K562 (cell line): ENCODE measurements around the gene LGR6. TPM values are rescaled to one million over a fixed set of nuclear protein-coding genes. Genes with fewer than 3 reads are reported as not detected.

Experiments
- ATF1 ChIP-seq, 2 experiments: fragments of 450-650 bp in 1 of 2; IDR thresholded peaks; 2 replicates each; pipeline ENCODE4 v1.6.1; 2016; ENCODE audit warnings: missing compliant biosample characterization in 1 of 2, missing genetic modification characterization in 1 of 2
- DACH1 ChIP-seq: fragments of 450-650 bp; IDR thresholded peaks from 2 replicates; pipeline ENCODE4 v1.6.1; 2018; ENCODE audit not compliant: partially characterized antibody
- IRF2 ChIP-seq: sonication (generic); formaldehyde crosslinking; IDR thresholded peaks from 2 replicates; pipeline ENCODE4 v1.8.1; 2022; ENCODE audit warnings: mild to moderate bottlenecking, missing genetic modification reagents
- JUN ChIP-seq, 2 experiments: sonication (generic) in 1 of 2; formaldehyde crosslinking in 1 of 2; IDR thresholded peaks; 2 replicates each; pipeline versions ENCODE4 v1.6.1 to v1.8.0; 2012 to 2022; ENCODE audit warnings: borderline replicate concordance in 2 of 2, mild to moderate bottlenecking in 2 of 2, improper control_type of control experiment in 1 of 2, low read depth in 1 of 2, low read length in 1 of 2, missing genetic modification reagents in 1 of 2
- NFYB ChIP-seq: IDR thresholded peaks from 2 replicates; pipeline ENCODE4 v1.6.1; 2011; ENCODE audit warnings: mild to moderate bottlenecking, moderate library complexity; ENCODE audit not compliant: insufficient read length; ENCODE audit errors: extremely low read depth
- RB1 ChIP-seq: fragments of 450-650 bp; IDR thresholded peaks from 2 replicates; pipeline ENCODE4 v1.6.1; 2017; ENCODE audit warnings: low read depth, mild to moderate bottlenecking
- SOX6 ChIP-seq: fragments of 450-650 bp; IDR thresholded peaks from 2 replicates; pipeline ENCODE4 v1.6.1; 2014; ENCODE audit warnings: mild to moderate bottlenecking
- YY1 ChIP-seq, 3 experiments: IDR thresholded peaks; 2 replicates each; pipeline ENCODE4 v1.6.1; 2011; ENCODE audit warnings: low read length in 2 of 3, mild to moderate bottlenecking in 2 of 3, moderate library complexity in 2 of 3, borderline replicate concordance in 1 of 3, control low read depth in 1 of 3, low read depth in 1 of 3; ENCODE audit not compliant: insufficient read depth in 3 of 3, insufficient replicate concordance in 2 of 3, control insufficient read depth in 1 of 3, insufficient read length in 1 of 3; ENCODE audit errors: extremely low read depth in 1 of 3
- ZNF184 ChIP-seq: sonication (generic); formaldehyde crosslinking; IDR thresholded peaks from 2 replicates; pipeline ENCODE4 v1.5.0; 2020; ENCODE audit warnings: missing genetic modification reagents
- ZNF217 ChIP-seq: sonication (generic); formaldehyde crosslinking; IDR thresholded peaks from 2 replicates; pipeline ENCODE4 v1.8.0; 2022; ENCODE audit warnings: mild to moderate bottlenecking, missing genetic modification reagents
- ZNF324 ChIP-seq: fragments of 250-450 bp; sonication (Bioruptor Pico); IDR thresholded peaks from 2 replicates; pipeline ENCODE4 v1.4.0; 2020; ENCODE audit warnings: mild to moderate bottlenecking
- polyA plus RNA-seq, 8 experiments: library from polyadenylated mRNA; depleted of rRNA in 4 of 8; stranded (reverse) in 5 of 8; unstranded in 3 of 8; fragments of >200 nt; fragmentation: Nextera tagmentation in 2 of 8; fragmentation: Illumina TruSeq in 1 of 8; extraction: Ambion mirVana in 2 of 8; extraction: Trizol in 1 of 8; gene quantifications; 2 replicates each; pipeline versions ENCODE4 v1.2.1 to v1.2.3, GENCODE V29; 2011 to 2014; ENCODE audit warnings: inconsistent platforms in 1 of 8, missing spikeins in 1 of 8
- total RNA-seq, 7 experiments: library from RNA; depleted of rRNA in 6 of 7; stranded (reverse); fragments of >200 nt in 6 of 7; fragmentation: Illumina TruSeq in 2 of 7; extraction: Trizol in 2 of 7; gene quantifications; 2 replicates each; pipeline versions ENCODE4 v1.2.1 to v1.2.3, GENCODE V29; 2011 to 2021; ENCODE audit warnings: low replicate concordance in 1 of 7
- TF ChIP-seq, protein P1 (sequence below): sonication (generic); formaldehyde crosslinking; IDR thresholded peaks from 2 replicates; pipeline ENCODE4 v1.8.1; 2022; ENCODE audit warnings: missing genetic modification reagents
- TF ChIP-seq, protein P2 (sequence below): sonication (generic); formaldehyde crosslinking; IDR thresholded peaks from 2 replicates; pipeline ENCODE4 v1.8.0; 2023; ENCODE audit warnings: mild to moderate bottlenecking, missing genetic modification reagents
- TF ChIP-seq, protein P3 (sequence below): fragments of 450-650 bp; IDR thresholded peaks from 2 replicates; pipeline ENCODE4 v1.6.1; 2014; ENCODE audit warnings: low read depth, mild to moderate bottlenecking, moderate library complexity, borderline replicate concordance
- TF ChIP-seq, protein P4 (sequence below): IDR thresholded peaks from 2 replicates; pipeline ENCODE4 v1.6.1; 2011; ENCODE audit warnings: borderline replicate concordance, low read depth, mild to moderate bottlenecking, moderate library complexity, low read length; ENCODE audit not compliant: insufficient read depth, poor library complexity, severe bottlenecking

Gene LGR6
- total and polyA plus RNA-seq, 9 of the 15 experiments (the other 6 are each of a cell fraction or from before 2014, with no cell fraction given): 0.01 to 0.54 (median 0.17) TPM; not detected in 1

DNA sequence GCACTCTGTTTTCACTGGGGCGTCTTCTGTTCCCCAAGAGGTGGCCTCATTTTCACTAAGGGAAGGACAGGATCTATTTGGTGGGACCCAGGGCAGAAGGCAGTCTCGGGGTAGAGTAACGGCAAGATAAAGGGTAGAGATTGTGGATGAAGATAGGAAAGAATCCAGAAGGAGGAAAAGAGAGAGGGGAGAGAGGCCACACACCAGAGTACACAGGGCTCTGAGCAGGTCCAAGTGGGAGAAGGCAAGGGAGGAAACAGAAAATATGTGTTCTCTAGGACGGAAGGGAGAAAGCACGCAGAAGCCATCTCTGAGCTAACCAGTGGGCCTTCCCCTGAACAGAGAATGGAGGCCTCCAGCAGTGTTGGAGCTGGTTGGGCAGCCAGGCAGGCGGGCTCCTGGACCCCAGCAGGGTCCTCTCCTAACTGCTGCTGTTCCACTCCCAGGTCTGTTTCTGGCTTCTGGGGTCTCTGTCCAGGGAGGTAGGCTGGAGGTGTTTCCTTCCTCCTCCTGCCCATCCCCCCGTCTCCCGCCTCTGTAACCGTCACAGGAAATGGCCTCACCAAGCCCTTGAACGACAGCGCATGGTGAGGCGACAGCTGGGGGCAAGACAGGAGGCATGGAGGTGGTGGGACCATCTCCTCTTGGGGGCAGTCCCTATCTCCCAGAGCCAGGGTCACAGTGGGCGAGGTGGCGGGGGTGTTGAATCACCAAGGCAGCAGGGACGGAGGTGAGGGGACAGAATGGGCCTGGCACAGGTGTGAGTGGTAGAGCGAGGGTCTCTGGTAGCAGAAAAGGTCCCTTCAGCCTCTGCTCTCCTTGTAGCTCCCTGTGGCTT lies 33.8 kb upstream of the LGR6 start (continued):
- TF ChIP-seq ATF1 (CRISPR knock-in tag; IDR thresholded peaks at IDR 0.05) (no peak), ATF1 (tag; IDR thresholded peaks at IDR 0.05) (peak; percentile 86), SOX6 (no peak), NFYB (no peak), ZNF217 (CRISPR knock-in tag) (no peak), IRF2 (CRISPR knock-in tag) (no peak), DACH1 (no peak), YY1 (IDR thresholded peaks at IDR 0.05; ENCODE audit: borderline replicate concordance in 1 of 3, control insufficient read depth in 1 of 3, extremely low read depth in 1 of 3, insufficient read depth in 3 of 3, insufficient read length in 1 of 3, insufficient replicate concordance in 2 of 3, low read depth in 1 of 3, low read length in 2 of 3) (peak; percentile 34 to 88 (median 72)), RB1 (peak; percentile 63), ZNF184 (CRISPR knock-in tag) (no peak), JUN (IDR thresholded peaks at IDR 0.05; ENCODE audit: borderline replicate concordance, low read depth, low read length) (peak; percentile 64; the same call in 1 of the 2 replicates), JUN (CRISPR knock-in tag; IDR thresholded peaks at IDR 0.05; ENCODE audit: borderline replicate concordance) (no peak), ZNF324 (CRISPR knock-in tag) (no peak)
- TF ChIP-seq, protein P1, sequence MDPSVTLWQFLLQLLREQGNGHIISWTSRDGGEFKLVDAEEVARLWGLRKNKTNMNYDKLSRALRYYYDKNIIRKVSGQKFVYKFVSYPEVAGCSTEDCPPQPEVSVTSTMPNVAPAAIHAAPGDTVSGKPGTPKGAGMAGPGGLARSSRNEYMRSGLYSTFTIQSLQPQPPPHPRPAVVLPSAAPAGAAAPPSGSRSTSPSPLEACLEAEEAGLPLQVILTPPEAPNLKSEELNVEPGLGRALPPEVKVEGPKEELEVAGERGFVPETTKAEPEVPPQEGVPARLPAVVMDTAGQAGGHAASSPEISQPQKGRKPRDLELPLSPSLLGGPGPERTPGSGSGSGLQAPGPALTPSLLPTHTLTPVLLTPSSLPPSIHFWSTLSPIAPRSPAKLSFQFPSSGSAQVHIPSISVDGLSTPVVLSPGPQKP (CRISPR knock-in tag): no peak
- TF ChIP-seq, protein P2, sequence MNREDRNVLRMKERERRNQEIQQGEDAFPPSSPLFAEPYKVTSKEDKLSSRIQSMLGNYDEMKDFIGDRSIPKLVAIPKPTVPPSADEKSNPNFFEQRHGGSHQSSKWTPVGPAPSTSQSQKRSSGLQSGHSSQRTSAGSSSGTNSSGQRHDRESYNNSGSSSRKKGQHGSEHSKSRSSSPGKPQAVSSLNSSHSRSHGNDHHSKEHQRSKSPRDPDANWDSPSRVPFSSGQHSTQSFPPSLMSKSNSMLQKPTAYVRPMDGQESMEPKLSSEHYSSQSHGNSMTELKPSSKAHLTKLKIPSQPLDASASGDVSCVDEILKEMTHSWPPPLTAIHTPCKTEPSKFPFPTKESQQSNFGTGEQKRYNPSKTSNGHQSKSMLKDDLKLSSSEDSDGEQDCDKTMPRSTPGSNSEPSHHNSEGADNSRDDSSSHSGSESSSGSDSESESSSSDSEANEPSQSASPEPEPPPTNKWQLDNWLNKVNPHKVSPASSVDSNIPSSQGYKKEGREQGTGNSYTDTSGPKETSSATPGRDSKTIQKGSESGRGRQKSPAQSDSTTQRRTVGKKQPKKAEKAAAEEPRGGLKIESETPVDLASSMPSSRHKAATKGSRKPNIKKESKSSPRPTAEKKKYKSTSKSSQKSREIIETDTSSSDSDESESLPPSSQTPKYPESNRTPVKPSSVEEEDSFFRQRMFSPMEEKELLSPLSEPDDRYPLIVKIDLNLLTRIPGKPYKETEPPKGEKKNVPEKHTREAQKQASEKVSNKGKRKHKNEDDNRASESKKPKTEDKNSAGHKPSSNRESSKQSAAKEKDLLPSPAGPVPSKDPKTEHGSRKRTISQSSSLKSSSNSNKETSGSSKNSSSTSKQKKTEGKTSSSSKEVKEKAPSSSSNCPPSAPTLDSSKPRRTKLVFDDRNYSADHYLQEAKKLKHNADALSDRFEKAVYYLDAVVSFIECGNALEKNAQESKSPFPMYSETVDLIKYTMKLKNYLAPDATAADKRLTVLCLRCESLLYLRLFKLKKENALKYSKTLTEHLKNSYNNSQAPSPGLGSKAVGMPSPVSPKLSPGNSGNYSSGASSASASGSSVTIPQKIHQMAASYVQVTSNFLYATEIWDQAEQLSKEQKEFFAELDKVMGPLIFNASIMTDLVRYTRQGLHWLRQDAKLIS (CRISPR knock-in tag): no peak; the same call in 1 of the 2 replicates
- TF ChIP-seq, protein P3, sequence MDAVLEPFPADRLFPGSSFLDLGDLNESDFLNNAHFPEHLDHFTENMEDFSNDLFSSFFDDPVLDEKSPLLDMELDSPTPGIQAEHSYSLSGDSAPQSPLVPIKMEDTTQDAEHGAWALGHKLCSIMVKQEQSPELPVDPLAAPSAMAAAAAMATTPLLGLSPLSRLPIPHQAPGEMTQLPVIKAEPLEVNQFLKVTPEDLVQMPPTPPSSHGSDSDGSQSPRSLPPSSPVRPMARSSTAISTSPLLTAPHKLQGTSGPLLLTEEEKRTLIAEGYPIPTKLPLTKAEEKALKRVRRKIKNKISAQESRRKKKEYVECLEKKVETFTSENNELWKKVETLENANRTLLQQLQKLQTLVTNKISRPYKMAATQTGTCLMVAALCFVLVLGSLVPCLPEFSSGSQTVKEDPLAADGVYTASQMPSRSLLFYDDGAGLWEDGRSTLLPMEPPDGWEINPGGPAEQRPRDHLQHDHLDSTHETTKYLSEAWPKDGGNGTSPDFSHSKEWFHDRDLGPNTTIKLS: peak; percentile 58
- TF ChIP-seq, protein P4, sequence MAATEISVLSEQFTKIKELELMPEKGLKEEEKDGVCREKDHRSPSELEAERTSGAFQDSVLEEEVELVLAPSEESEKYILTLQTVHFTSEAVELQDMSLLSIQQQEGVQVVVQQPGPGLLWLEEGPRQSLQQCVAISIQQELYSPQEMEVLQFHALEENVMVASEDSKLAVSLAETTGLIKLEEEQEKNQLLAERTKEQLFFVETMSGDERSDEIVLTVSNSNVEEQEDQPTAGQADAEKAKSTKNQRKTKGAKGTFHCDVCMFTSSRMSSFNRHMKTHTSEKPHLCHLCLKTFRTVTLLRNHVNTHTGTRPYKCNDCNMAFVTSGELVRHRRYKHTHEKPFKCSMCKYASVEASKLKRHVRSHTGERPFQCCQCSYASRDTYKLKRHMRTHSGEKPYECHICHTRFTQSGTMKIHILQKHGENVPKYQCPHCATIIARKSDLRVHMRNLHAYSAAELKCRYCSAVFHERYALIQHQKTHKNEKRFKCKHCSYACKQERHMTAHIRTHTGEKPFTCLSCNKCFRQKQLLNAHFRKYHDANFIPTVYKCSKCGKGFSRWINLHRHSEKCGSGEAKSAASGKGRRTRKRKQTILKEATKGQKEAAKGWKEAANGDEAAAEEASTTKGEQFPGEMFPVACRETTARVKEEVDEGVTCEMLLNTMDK: no peak
